DMS53 treated with DMSO at 0.1 percent for 48 hours (cell line): ENCODE results near the gene PNMT.

Source experiments
- DNase-seq: peaks from one replicate; lab custom pipeline; 2025; ENCODE audit not compliant: unreplicated experiment; lab: John Stamatoyannopoulos, UW

PNMT gene

GRCh38 chr17:39669897-39670735 is 1.9 kb downstream of the PNMT start:
- no peak for DNase-seq

- no peak for DNase-seq
These were observed 2.5 kb downstream of the PNMT start for GRCh38 chr17:39670746-39671145.

GRCh38 chr17:39671651-39672521 is 3.6 kb downstream of the PNMT start:
- DNase-seq: peak; percentile 14

GRCh38 chr17:39672522-39673334 is 4.5 kb downstream of the PNMT start:
- DNase-seq: no peak

GRCh38 chr17:39673335-39674081 is 5.3 kb downstream of the PNMT start:
- DNase-seq: no peak

- DNase-seq: no peak
These were observed 5.9 kb downstream of the PNMT start for GRCh38 chr17:39674179-39674578.

GRCh38 chr17:39674702-39675389 is 6.6 kb downstream of the PNMT start:
- no peak for DNase-seq

- DNase-seq: no peak
These were observed 7.3 kb downstream of the PNMT start for GRCh38 chr17:39675390-39676082.

GRCh38 chr17:39676198-39676819 is 8.1 kb downstream of the PNMT start:
- peak; percentile 10 for DNase-seq

GRCh38 chr17:39677072-39677471 is 8.8 kb downstream of the PNMT start:
- no peak for DNase-seq

GRCh38 chr17:39677542-39678339 is 9.5 kb downstream of the PNMT start:
- no peak for DNase-seq

GRCh38 chr17:39678340-39679116 is 10.3 kb downstream of the PNMT start:
- DNase-seq: no peak

- no peak for DNase-seq
These were observed 11.4 kb downstream of the PNMT start for GRCh38 chr17:39679521-39680192.

- no peak for DNase-seq
These were observed 15.2 kb downstream of the PNMT start for GRCh38 chr17:39683295-39683939.

GRCh38 chr17:39684369-39685192 is 16.3 kb downstream of the PNMT start:
- DNase-seq: no peak
